ENCODE measurements around the gene AMACR.

The AMACR gene

GRCh38 chr5:33944543-33945132, 63.2 kb downstream of the AMACR start:
- Histone ChIP-seq H3K4me1 (ENCODE audit: control insufficient read depth, insufficient read depth, low read length) (no peaks in the 10 kb centered on the region), H3K36me3 (ENCODE audit: control insufficient read depth, insufficient read depth, low read length) (no peaks in the 10 kb centered on the region), H3K9me3 (ENCODE audit: control insufficient read depth, low read length) (no peaks in the 10 kb centered on the region), H3K9ac (ENCODE audit: low read length) (no peak overlapping the region), H3K27me3 (ENCODE audit: control insufficient read depth, insufficient read depth, low read length) (peaks cover 2% of the 10 kb centered on the region), H3K4me3 (ENCODE audit: low read length) (no peak overlapping the region)

- H3K36me3 ChIP-seq (ENCODE audit: control insufficient read depth, insufficient read depth, low read length): no peaks in the 10 kb centered on the region
- peaks cover 3% of the 10 kb centered on the region for H3K4me1 ChIP-seq (ENCODE audit: control insufficient read depth, insufficient read depth, low read length)
- H3K27me3 ChIP-seq (ENCODE audit: control insufficient read depth, insufficient read depth, low read length): peaks cover 34% of the 10 kb centered on the region
- H3K9me3 ChIP-seq (ENCODE audit: control insufficient read depth, low read length): no peaks in the 10 kb centered on the region
- no peak overlapping the region for H3K4me3 ChIP-seq (ENCODE audit: low read length)
- H3K9ac ChIP-seq (ENCODE audit: low read length): no peak overlapping the region
Observed at GRCh38 chr5:33941090-33941489, 66.8 kb downstream of the AMACR start.

- Histone ChIP-seq H3K4me1 (ENCODE audit: control insufficient read depth, insufficient read depth, low read length) (peaks cover 5% of the 10 kb centered on the region), H3K36me3 (ENCODE audit: control insufficient read depth, insufficient read depth, low read length) (no peaks in the 10 kb centered on the region), H3K9ac (ENCODE audit: low read length) (no peak overlapping the region), H3K4me3 (ENCODE audit: low read length) (no peak overlapping the region), H3K9me3 (ENCODE audit: control insufficient read depth, low read length) (no peaks in the 10 kb centered on the region), H3K27me3 (ENCODE audit: control insufficient read depth, insufficient read depth, low read length) (peaks cover 43% of the 10 kb centered on the region)
Observed at GRCh38 chr5:33939556-33940262, 68.1 kb downstream of the AMACR start.

GRCh38 chr5:33938881-33939280, 69.0 kb downstream of the AMACR start:
- Histone ChIP-seq H3K4me1 (ENCODE audit: control insufficient read depth, insufficient read depth, low read length) (peaks cover 5% of the 10 kb centered on the region), H3K36me3 (ENCODE audit: control insufficient read depth, insufficient read depth, low read length) (no peaks in the 10 kb centered on the region), H3K9ac (ENCODE audit: low read length) (no peak overlapping the region)

GRCh38 chr5:33938507-33938796, 69.4 kb downstream of the AMACR start:
- peaks cover 5% of the 10 kb centered on the region for H3K4me1 ChIP-seq (ENCODE audit: control insufficient read depth, insufficient read depth, low read length)
- H3K27me3 ChIP-seq (ENCODE audit: control insufficient read depth, insufficient read depth, low read length): peaks cover 43% of the 10 kb centered on the region
- H3K4me3 ChIP-seq (ENCODE audit: low read length): no peak overlapping the region
- H3K36me3 ChIP-seq (ENCODE audit: control insufficient read depth, insufficient read depth, low read length): no peaks in the 10 kb centered on the region
- H3K9ac ChIP-seq (ENCODE audit: low read length): no peak overlapping the region
- H3K9me3 ChIP-seq (ENCODE audit: control insufficient read depth, low read length): no peaks in the 10 kb centered on the region

More at GRCh38 chr5:33938881-33939280, 69.0 kb downstream of the AMACR start:
- no peaks in the 10 kb centered on the region for H3K9me3 ChIP-seq (ENCODE audit: control insufficient read depth, low read length)
- peaks cover 43% of the 10 kb centered on the region for H3K27me3 ChIP-seq (ENCODE audit: control insufficient read depth, insufficient read depth, low read length)
- H3K4me3 ChIP-seq (ENCODE audit: low read length): no peak overlapping the region

- Histone ChIP-seq H3K27me3 (ENCODE audit: control insufficient read depth, insufficient read depth, low read length) (peaks cover 43% of the 10 kb centered on the region), H3K36me3 (ENCODE audit: control insufficient read depth, insufficient read depth, low read length) (no peaks in the 10 kb centered on the region), H3K9ac (ENCODE audit: low read length) (no peak overlapping the region), H3K9me3 (ENCODE audit: control insufficient read depth, low read length) (no peaks in the 10 kb centered on the region), H3K4me1 (ENCODE audit: control insufficient read depth, insufficient read depth, low read length) (peaks cover 5% of the 10 kb centered on the region), H3K4me3 (ENCODE audit: low read length) (no peak overlapping the region)
Observed at GRCh38 chr5:33937707-33938506, 69.9 kb downstream of the AMACR start.

GRCh38 chr5:33937017-33937706, 70.7 kb downstream of the AMACR start:
- H3K4me1 ChIP-seq (ENCODE audit: control insufficient read depth, insufficient read depth, low read length): peaks cover 5% of the 10 kb centered on the region
- no peaks in the 10 kb centered on the region for H3K36me3 ChIP-seq (ENCODE audit: control insufficient read depth, insufficient read depth, low read length)
- H3K9me3 ChIP-seq (ENCODE audit: control insufficient read depth, low read length): no peaks in the 10 kb centered on the region
- no peak overlapping the region for H3K9ac ChIP-seq (ENCODE audit: low read length)
- no peak overlapping the region for H3K4me3 ChIP-seq (ENCODE audit: low read length)
- peaks cover 43% of the 10 kb centered on the region for H3K27me3 ChIP-seq (ENCODE audit: control insufficient read depth, insufficient read depth, low read length)

- H3K27me3 ChIP-seq (ENCODE audit: control insufficient read depth, insufficient read depth, low read length): peaks cover 43% of the 10 kb centered on the region
- no peaks in the 10 kb centered on the region for H3K36me3 ChIP-seq (ENCODE audit: control insufficient read depth, insufficient read depth, low read length)
- no peak within 1 kb of the TSS for H3K4me3 ChIP-seq (ENCODE audit: low read length)
- peaks cover 5% of the 10 kb centered on the region for H3K4me1 ChIP-seq (ENCODE audit: control insufficient read depth, insufficient read depth, low read length)
- no peaks in the 10 kb centered on the region for H3K9me3 ChIP-seq (ENCODE audit: control insufficient read depth, low read length)
- H3K9ac ChIP-seq (ENCODE audit: low read length): no peak within 1 kb of the TSS
Observed at GRCh38 chr5:33936381-33937016, 71.4 kb downstream of the AMACR start, which contains the start of gene RXFP3. RXFP3 (plus strand) TSS chr5:33936386; CDS start chr5:33936741, 355 bp downstream.
